HG02759 (cell line): ENCODE measurements around the gene NXN.
"Not testable (repeated sequence)": the region's sequence is repeated elsewhere in the genome, so short reads cannot be mapped to it uniquely, and the experiment has no call there.

Experiments used
- ATAC-seq: cut with Tn5 transposase; IDR thresholded peaks from one replicate; pipeline ENCODE4 v1.9.1; 2021; ENCODE audit warnings: mild to moderate bottlenecking, moderate library complexity; ENCODE audit not compliant: unreplicated experiment

The NXN gene

GRCh38 chr17:896953-897661 is 82.5 kb downstream of the NXN start:
- no peak for ATAC-seq

GRCh38 chr17:896454-896853 is 83.1 kb downstream of the NXN start:
- no peak for ATAC-seq

- no peak for ATAC-seq
Observed at GRCh38 chr17:892958-893357, 86.6 kb downstream of the NXN start.

- no peak for ATAC-seq
Observed at GRCh38 chr17:888998-889441, 90.6 kb downstream of the NXN start.

- ATAC-seq = no peak
Observed at GRCh38 chr17:887551-888209, 91.9 kb downstream of the NXN start.

- no peak for ATAC-seq
Observed at GRCh38 chr17:885971-886571, 93.5 kb downstream of the NXN start.

GRCh38 chr17:883586-883962 is 96.0 kb downstream of the NXN start:
- no peak for ATAC-seq

- no peak for ATAC-seq
Observed at GRCh38 chr17:882827-883585, 96.6 kb downstream of the NXN start.

GRCh38 chr17:881778-882177 is 97.8 kb downstream of the NXN start:
- ATAC-seq = no peak

- ATAC-seq = no peak
Observed at GRCh38 chr17:880443-881269, 98.9 kb downstream of the NXN start.

- ATAC-seq = no peak
Observed at GRCh38 chr17:879546-880442, 99.8 kb downstream of the NXN start.

- no peak for ATAC-seq
Observed at GRCh38 chr17:877630-878029, 101.9 kb downstream of the NXN start.

- no peak for ATAC-seq
Observed at GRCh38 chr17:876272-876671, 103.3 kb downstream of the NXN start.

GRCh38 chr17:874590-874989 is 105.0 kb downstream of the NXN start:
- ATAC-seq = not testable (repeated sequence)

- no peak for ATAC-seq
Observed at GRCh38 chr17:872855-873254, 106.7 kb downstream of the NXN start.

GRCh38 chr17:871751-872519 is 107.6 kb downstream of the NXN start:
- ATAC-seq = no peak

GRCh38 chr17:869567-870525 is 109.7 kb downstream of the NXN start:
- ATAC-seq = no peak

GRCh38 chr17:869086-869485 is 110.5 kb downstream of the NXN start:
- ATAC-seq = no peak
